Measurements from ENCODE around the gene RANBP9. TPM values are rescaled to one million over a fixed set of nuclear protein-coding genes. Genes with fewer than 3 reads are reported as not detected.

Gene RANBP9
- total and polyA plus RNA-seq, 9 of the 15 experiments (the other 6 are each of a cell fraction or from before 2014, with no cell fraction given) = 27.5 to 130 (median 61.5) TPM

GRCh38 chr6:13688692-13689196 lies 22.9 kb downstream of the RANBP9 start (continued):
- TF ChIP-seq ZFP91 (CRISPR knock-in tag; IDR thresholded peaks at IDR 0.05) (no peak), ZNF133 (CRISPR knock-in tag; IDR thresholded peaks at IDR 0.05) (no peak), GABPB1 (CRISPR knock-in tag; IDR thresholded peaks at IDR 0.05) (no peak), TRIM28 (IDR thresholded peaks at IDR 0.05) (peak; percentile 16; the same call in 1 of the 2 replicates), ETV5 (CRISPR knock-in tag; IDR thresholded peaks at IDR 0.05; ENCODE audit: low read depth) (0 out of 2 replicates have a peak, but pooled peaks have one; percentile 36), LARP7 (IDR thresholded peaks at IDR 0.05) (no peak; the same call in 1 of the 2 replicates), ZNF253 (CRISPR knock-in tag; conservative IDR thresholded peaks at IDR 0.05) (no peak), CBX2 (IDR thresholded peaks at IDR 0.05; ENCODE audit: insufficient read depth, low read length, poor library complexity, severe bottlenecking) (no peak), HNRNPK (IDR thresholded peaks at IDR 0.05; ENCODE audit: low read depth, low read length, poor library complexity, severe bottlenecking) (no peak), PBX2 (CRISPR knock-in tag; IDR thresholded peaks at IDR 0.05; ENCODE audit: low read depth) (no peak), PBX2 (tag; conservative IDR thresholded peaks at IDR 0.05; ENCODE audit: low read depth) (peak; percentile 91), SREBF2 (CRISPR knock-in tag; IDR thresholded peaks at IDR 0.05) (no peak), NEUROD1 (IDR thresholded peaks at IDR 0.05; ENCODE audit: borderline replicate concordance, low read depth, low read length, partially characterized antibody) (peak; percentile 69), ZNF76 (CRISPR knock-in tag; IDR thresholded peaks at IDR 0.05; ENCODE audit: borderline replicate concordance) (no peak), PML (IDR thresholded peaks at IDR 0.05; ENCODE audit: low read length) (peak; percentile 65; the same call in 1 of the 2 replicates), ZNF740 (CRISPR knock-in tag; IDR thresholded peaks at IDR 0.05) (no peak), ZNF740 (tag; IDR thresholded peaks at IDR 0.05) (no peak), PRPF4 (IDR thresholded peaks at IDR 0.05; ENCODE audit: insufficient read depth, low read depth, low read length, poor library complexity, severe bottlenecking) (no peak), SIN3A (IDR thresholded peaks at IDR 0.05; ENCODE audit: borderline replicate concordance in 2 of 2, control insufficient read depth in 1 of 2, low read depth in 2 of 2, low read length in 2 of 2) (no peak), DMBX1 (CRISPR knock-in tag; IDR thresholded peaks at IDR 0.05; ENCODE audit: borderline replicate concordance) (peak; percentile 58; the same call in 1 of the 2 replicates), HMG20A (CRISPR knock-in tag; conservative IDR thresholded peaks at IDR 0.05) (no peak), POU5F1 (IDR thresholded peaks at IDR 0.05; ENCODE audit: borderline replicate concordance, low read depth, low read length, partially characterized antibody) (no peak), SMARCE1 (IDR thresholded peaks at IDR 0.05) (peak; percentile 92), TFAM (CRISPR knock-in tag; conservative IDR thresholded peaks at IDR 0.05) (no peak)

Data from K562 (cell line).